Endothelial cell of umbilical vein (primary cell): ENCODE results near the gene DCK. TPM values are rescaled to one million over a fixed set of nuclear protein-coding genes. Genes with fewer than 3 reads are reported as not detected.
A peak's percentile ranks its signal among the peaks of the same experiment; 100 is the strongest.

Source experiments
- Bru-seq: library from RNA; stranded (reverse); fragments of 400-500 nt; gene quantifications from one replicate; lab custom pipeline; 2021; lab: Mats Ljungman, UMichigan
- BruChase-seq, 2 experiments: library from RNA; stranded (reverse); fragments of 400-500 nt; gene quantifications; one replicate each; lab custom pipeline; 2021; lab: Mats Ljungman, UMichigan
- BruUV-seq: library from RNA; stranded (reverse); fragments of 400-500 nt; replicated peaks from 2 replicates; lab custom pipeline; 2021; lab: Mats Ljungman, UMichigan
- CTCF ChIA-PET: fragments of 300-600, 350-600 bp; sonication (Branson Sonifier 250); formaldehyde crosslinking; loops from one replicate; lab custom pipeline; 2021; ENCODE audit warnings: antibody characterized with exemption, inconsistent platforms; lab: Charles Lee
- POLR2A ChIA-PET: fragments of 300-600, 350-600 bp; sonication (Branson Sonifier 250); formaldehyde crosslinking; loops from one replicate; lab custom pipeline; 2021; ENCODE audit warnings: antibody characterized with exemption, inconsistent platforms; lab: Charles Lee
- DNase-seq: peaks from one replicate; pipeline ENCODE4 v3.0.0-alpha.2; 2011; ENCODE audit warnings: low read depth, low spot score
- FAIRE-seq: peaks from 2 replicates; lab custom pipeline; 2011; peaks lifted over from hg19 to GRCh38; lab: Jason Lieb, UNC
- H2AFZ ChIP-seq: 2 replicates; pipeline ENCODE4 v1.6.0; 2012; ENCODE audit warnings: low read depth, low read length, control low read depth, inconsistent platforms
- H3K27ac ChIP-seq: 2 replicates; pipeline ENCODE4 v1.5.1; 2011; ENCODE audit warnings: low read depth, mild to moderate bottlenecking, control low read depth, low read length, moderate library complexity; ENCODE audit not compliant: insufficient read depth
- H3K27me3 ChIP-seq, 2 experiments: 2 replicates each; pipeline versions ENCODE4 v1.6.0 to v1.6.1; 2011; ENCODE audit warnings: low read length in 2 of 2, mixed read lengths in 1 of 2; ENCODE audit not compliant: control insufficient read depth in 2 of 2, insufficient read depth in 2 of 2
- H3K36me3 ChIP-seq, 2 experiments: 2 replicates in 1 of 2; 3 replicates in 1 of 2; pipeline ENCODE4 v1.5.1; 2011; ENCODE audit warnings: low read length in 2 of 2, mild to moderate bottlenecking in 1 of 2, moderate library complexity in 1 of 2; ENCODE audit not compliant: control insufficient read depth in 2 of 2, insufficient read depth in 2 of 2; ENCODE audit errors: extremely low read depth in 1 of 2
- H3K4me1 ChIP-seq: 3 replicates; pipeline ENCODE4 v1.5.1; 2011; ENCODE audit warnings: mild to moderate bottlenecking, low read length; ENCODE audit not compliant: control insufficient read depth, insufficient read depth; ENCODE audit errors: extremely low read depth
- H3K4me2 ChIP-seq: 2 replicates; pipeline ENCODE4 v1.6.1; 2011; ENCODE audit warnings: low read length, control low read depth, mixed read lengths; ENCODE audit not compliant: insufficient read depth
- H3K4me3 ChIP-seq, 3 experiments: fragments of 200-600 bp in 1 of 3; sonication (generic), shearing (Covaris generic) in 1 of 3; replicated peaks in 1 of 3; 2 replicates each; pipeline ENCODE4 v1.5.1; 2011 to 2016; ENCODE audit warnings: control low read depth in 3 of 3, low read length in 3 of 3, mild to moderate bottlenecking in 2 of 3, inconsistent platforms in 1 of 3, low read depth in 1 of 3, moderate library complexity in 1 of 3; ENCODE audit not compliant: insufficient read depth in 1 of 3
- H3K79me2 ChIP-seq: 2 replicates; pipeline ENCODE4 v1.6.0; 2012; ENCODE audit warnings: low read length, inconsistent platforms; ENCODE audit not compliant: control insufficient read depth, insufficient read depth
- H3K9ac ChIP-seq: replicated peaks from 2 replicates; pipeline ENCODE3; 2011; ENCODE audit warnings: low read length, control low read depth; ENCODE audit not compliant: insufficient read depth; ENCODE audit errors: extremely low read depth
- H3K9me1 ChIP-seq: replicated peaks from 3 replicates; pipeline ENCODE4 v1.6.0; 2011; ENCODE audit warnings: mild to moderate bottlenecking, low read length; ENCODE audit not compliant: control insufficient read depth, insufficient read depth; ENCODE audit errors: extremely low read depth
- H3K9me3 ChIP-seq: replicated peaks from 2 replicates; pipeline ENCODE4 v1.5.1; 2012; ENCODE audit warnings: low read length, inconsistent platforms; ENCODE audit not compliant: control insufficient read depth, insufficient read depth
- H4K20me1 ChIP-seq: replicated peaks from 2 replicates; pipeline ENCODE3; 2011; ENCODE audit warnings: mild to moderate bottlenecking, low read length; ENCODE audit not compliant: control insufficient read depth, insufficient read depth; ENCODE audit errors: extremely low read depth
- MYC ChIP-seq: IDR thresholded peaks from one replicate; pipeline ENCODE4 v1.6.1; 2011; ENCODE audit warnings: mild to moderate bottlenecking, low read depth, low read length
- POLR2A ChIP-seq: IDR thresholded peaks from 2 replicates; pipeline ENCODE4 v1.6.1; 2012; ENCODE audit warnings: low read depth, mild to moderate bottlenecking, control low read depth, low read length
- POLR2AphosphoS5 ChIP-seq: IDR thresholded peaks from 2 replicates; pipeline ENCODE4 v1.6.1; 2012; ENCODE audit warnings: low read depth, mild to moderate bottlenecking, control low read depth, low read length, moderate library complexity; ENCODE audit not compliant: insufficient read depth
- dilution Hi-C: fragments of 300-500 bp; cut with MboI; formaldehyde crosslinking; loops from one replicate; pipeline ENCODE4 v1.15.0; 2019; ENCODE audit warnings: low sequenced_read_pairs; ENCODE audit not compliant: extremely low pct_ligation_motif_present
- intact Hi-C: fragments of 100-400 bp; cut with micrococcal nuclease; formaldehyde crosslinking; loops from one replicate; pipeline ENCODE4 v1.10.0; 2022
- long read RNA-seq: library from polyadenylated mRNA; stranded (forward); transcript quantifications from one replicate; pipeline ENCODE4 v2.0.0, GENCODE V29; 2021
- polyA minus RNA-seq, 3 experiments: library from RNA; depleted of rRNA, polyadenylated mRNA; stranded (reverse); fragments of >200 nt; gene quantifications; 1 replicate in 1 of 3; 2 replicates in 2 of 3; pipeline ENCODE4 v1.2.3, GENCODE V29; 2011
- polyA plus RNA-seq, 4 experiments: library from polyadenylated mRNA; depleted of rRNA in 3 of 4; stranded (reverse) in 3 of 4; unstranded in 1 of 4; fragments of >200 nt; gene quantifications; 2 replicates each; pipeline versions ENCODE4 v1.2.1 to v1.2.3, GENCODE V29; 2011 to 2012; ENCODE audit warnings: missing spikeins in 1 of 4
- total RNA-seq: library from RNA; stranded (reverse); gene quantifications from 2 replicates; pipeline ENCODE4 v1.2.3, GENCODE V29; 2021
- TF ChIP-seq, protein P1 (sequence below): IDR thresholded peaks from 2 replicates; pipeline ENCODE4 v1.6.1; 2011; ENCODE audit not compliant: insufficient read depth, insufficient read length

DCK gene
- total RNA-seq (18.0 and 19.9 TPM in 2 replicates), polyA plus RNA-seq (3.7 and 4.8 TPM in 2 replicates), polyA minus RNA-seq (2.5 and 2.7 TPM in 2 replicates), Bru-seq, nascent RNA (percentile 84 among the genes with signal in this experiment), BruChase-seq, experiment 1, labeled RNA remaining after a 6-hour chase (percentile 82 among the genes with signal in this experiment), BruChase-seq, experiment 2, labeled RNA remaining after a 2-hour chase (percentile 78 among the genes with signal in this experiment)
- polyA plus RNA-seq (2011; cell fraction: cytosol; rRNA removed): 6.4 and 6.6 TPM in 2 replicates
- 3.7 and 5.9 TPM in 2 replicates for polyA plus RNA-seq (2011; cell fraction: nucleus; rRNA removed)
- polyA plus RNA-seq (2012): 9.8 and 13.9 TPM in 2 replicates
- 9.3 TPM for polyA minus RNA-seq (2011; cell fraction: cytosol; rRNA and poly(A)+ RNA removed)
- polyA minus RNA-seq (2011; cell fraction: nucleus; rRNA and poly(A)+ RNA removed): 3.8 and 4.3 TPM in 2 replicates
- long read RNA-seq, transcript DCK-201 (7 exons, 2,716 nt): major isoform, 134 of 144 reads
- long read RNA-seq, partial matches to known transcripts: 2 of 144 reads
- long read RNA-seq, other reads (novel, unspliced or antisense): 5 of 144 reads

- Histone ChIP-seq H3K9me3 (no peaks in the 10 kb centered on the region), H3K36me3 (peaks cover 0 to 3% of the 10 kb centered on the region in 2 experiments), H3K4me2 (peak within 1 kb of the TSS; percentile 88), H3K79me2 (peaks cover 43% of the 10 kb centered on the region), H3K9ac (peak within 1 kb of the TSS; percentile 93), H3K27ac (peak within 1 kb of the TSS; percentile 65), H3K9me1 (no peaks in the 10 kb centered on the region), H3K27me3 (no peaks in the 10 kb centered on the region), H3K4me1 (peaks cover 14% of the 10 kb centered on the region), H4K20me1 (no peaks in the 10 kb centered on the region), H3K4me3 (peak within 1 kb of the TSS; percentile 91 to 92 (median 91)), H2AFZ (peak within 1 kb of the TSS; percentile 97)
- ChIA-PET CTCF (interaction anchor here (0.9 to 7.8 kb wide), 4 partner anchors 14 to 289 kb away, joined by 4 to 97 read pairs (median 6); no protein-coding TSS in a partner anchor), POLR2A (interaction anchor here (0.9 to 1.1 kb wide), 2 partner anchors 16 to 92 kb away, joined by 4 to 5 read pairs; partner anchors contain the start of gene MOB1B)
- TF ChIP-seq MYC (no peak), POLR2AphosphoS5 (peak; percentile 84), POLR2A (peak; percentile 73)
- TF ChIP-seq, protein P1, sequence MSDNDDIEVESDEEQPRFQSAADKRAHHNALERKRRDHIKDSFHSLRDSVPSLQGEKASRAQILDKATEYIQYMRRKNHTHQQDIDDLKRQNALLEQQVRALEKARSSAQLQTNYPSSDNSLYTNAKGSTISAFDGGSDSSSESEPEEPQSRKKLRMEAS: peak; percentile 92
- peak; percentile 92 for DNase-seq
- dilution Hi-C loops (no loop called here), intact Hi-C loops (loop anchor here (1.0 to 2.0 kb wide), 4 partner anchors 15 to 305 kb away; partner anchors contain the start of genes MOB1B and UTP3)
- FAIRE-seq: peak; percentile 79
- BruUV-seq: no TSS peak
Observed at GRCh38 chr4:70993181-70994068, at the start of gene DCK. DCK (plus strand) TSS chr4:70993649; CDS start chr4:70993836, 187 bp downstream.
